Heart right ventricle (tissue), 16 donors: Measurements from ENCODE around the gene USP31. TPM values are rescaled to one million over a fixed set of nuclear protein-coding genes. Genes with fewer than 3 reads are reported as not detected.

Experiments
- ATAC-seq, 8 donors: fragments of 200-7000 bp; cut with Tn5 transposase; one replicate each; pipeline ENCODE4 v1.9.1; 2020; ENCODE audit warnings: mild to moderate bottlenecking in 8 of 8, moderate library complexity in 8 of 8, moderate number of reproducible peaks in 1 of 8
- DNase-seq, 2 donors: peaks; one replicate each; pipeline ENCODE4 v3.0.0-alpha.2; 2020
- H3K27ac ChIP-seq, 10 donors: fragments of 200-600 bp; sonication (generic) in 2 of 10; one replicate each; pipeline versions ENCODE4 v1.5.0 to v1.8.0; 2020 to 2022; ENCODE audit warnings: mild to moderate bottlenecking in 3 of 10
- H3K27me3 ChIP-seq, 7 donors: fragments of 200-600 bp; one replicate each; pipeline ENCODE4 v1.8.0; 2021 to 2022; ENCODE audit warnings: mild to moderate bottlenecking in 2 of 7
- H3K36me3 ChIP-seq, 9 donors: fragments of 200-600 bp; sonication (generic) in 1 of 9; one replicate each; pipeline versions ENCODE4 v1.5.0 to v1.8.0; 2020 to 2022; ENCODE audit warnings: mild to moderate bottlenecking in 2 of 9
- H3K4me1 ChIP-seq, 9 donors: fragments of 200-600 bp; sonication (generic) in 1 of 9; one replicate each; pipeline versions ENCODE4 v1.5.0 to v1.8.0; 2020 to 2022; ENCODE audit warnings: mild to moderate bottlenecking in 4 of 9
- H3K4me3 ChIP-seq, 10 donors: fragments of 200-600 bp; sonication (generic) in 2 of 10; one replicate each; pipeline versions ENCODE4 v1.5.0 to v1.8.0; 2020 to 2022; ENCODE audit warnings: mild to moderate bottlenecking in 7 of 10, moderate library complexity in 2 of 10
- H3K9me3 ChIP-seq, 11 donors: fragments of 200-600 bp in 10 of 11; sonication (generic) in 2 of 11; one replicate each; pipeline versions ENCODE4 v1.5.0 to v1.8.0; 2013 to 2022; ENCODE audit warnings: mild to moderate bottlenecking in 2 of 11, control low read depth in 1 of 11, moderate library complexity in 1 of 11
- WGBS, 2 donors: extraction: QIAGEN DNeasy Blood & Tissue Kit; methylation state at CpG; one replicate each; pipeline ENCODE4 v1.1.7; 2013; ENCODE audit warnings: inconsistent platforms in 1 of 2; 5-methylcytosine and 5-hydroxymethylcytosine counted together
- intact Hi-C, 10 donors: fragments of 100-400 bp; cut with DNase I; formaldehyde crosslinking; loops; one replicate each; pipeline versions ENCODE4 v1.11.1 to v1.14.2; 2022
- polyA plus RNA-seq, 2 donors: library from polyadenylated mRNA; stranded (reverse); fragments of 200-250 nt; gene quantifications; one replicate each; pipeline ENCODE4 v1.2.3, GENCODE V29; 2013
- total RNA-seq, 10 donors: library from RNA; stranded (reverse); fragmentation: NEBNext Ultra II Directional in 3 of 10; extraction: Animal tissue kit (Norgen Biotek cat#: 25700) in 3 of 10; gene quantifications; one replicate each; pipeline versions ENCODE4 v1.2.1 to v1.2.4, GENCODE V29; 2021 to 2023
- TF ChIP-seq, protein P1 (sequence below), 9 donors: fragments of 200-600 bp; sonication (generic) in 2 of 9; IDR thresholded peaks; one replicate each; pipeline versions ENCODE4 v1.5.0 to v1.8.0; 2021 to 2022; ENCODE audit warnings: antibody characterized with exemption in 9 of 9, mild to moderate bottlenecking in 5 of 9, moderate library complexity in 1 of 9
- donor health status: Arrhythmogenic right ventricular cardiomyopathy.
- donor health status: ischemic (EF 13 %, LVEDD 7.1; RV severe dilation, severe dysfunction).
- donor health status: healthy with polysubstance abuse.
- donor health status: DM: no; HTN: yes; CAD: no.
- donor health status: DM: no; HTN: no; CAD: no.
- donor health status: ischemic (EF 25% LVEDD 6.9; RV normal size, moderate dysfunction).
- donor health status: ischemic (EF 25% LVEDD 5.7; RV mildly dilated, moderate dysfunction).
- donor health status: healthy.
- donor health status: DM: yes; HTN: yes; CAD: no.
- donor health status: Ischemic cardiomyopathy.
- donor health status: ischemic (EF 35%, LVEDD 5.7; RV mildly dilated, moderate dysfunction).
- donor health status: nonischemic (EF 11% LVEDD 7.7; RV severe dilation, severe dysfunction).
- donor health status: DM: yes; HTN: yes; CAD: no.
- donor health status: PGD.
- donor health status: ischemic (EF 29% LVEDD 5.4; RV normal size, mild dysfunction).
- donor health status: nonischemic (EF 23%, LVEDD 6.1; RV moderate dilation, normal function).

The USP31 gene
- total and polyA plus RNA-seq, 12 donors: 8.9 to 32.1 (median 22.4) TPM

DNA sequence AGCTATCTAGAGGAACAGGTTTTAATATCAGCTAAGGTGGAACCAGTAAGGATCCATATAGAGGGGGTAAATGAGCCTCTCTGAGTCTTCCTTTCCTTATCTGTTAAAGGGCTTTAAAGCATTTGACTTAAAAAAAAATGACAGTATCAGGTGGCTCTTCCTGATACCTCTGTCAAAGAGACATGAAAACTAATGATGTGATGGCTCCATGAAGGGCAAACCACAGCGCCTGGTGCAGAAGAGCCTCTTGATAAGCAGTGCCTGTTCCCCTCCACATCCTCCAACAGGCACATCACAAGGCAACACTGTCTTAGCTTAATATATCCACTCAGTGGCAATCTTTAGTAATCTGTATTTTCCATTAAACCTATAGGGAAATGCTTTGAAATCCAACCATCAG is 68.9 kb downstream of the USP31 start:
- Histone ChIP-seq H3K9me3 (no peaks in the 10 kb centered on the region), H3K36me3 (peaks cover 0 to 93% (median 10%) of the 10 kb centered on the region in 9 donors), H3K4me1 (peaks cover 0 to 42% (median 8%) of the 10 kb centered on the region in 9 donors), H3K27ac (peak overlapping the region in 2 of 10 donors; percentile 35 to 53), H3K27me3 (no peaks in the 10 kb centered on the region), H3K4me3 (no peak overlapping the region)
- intact Hi-C loops: loop anchor here in 3 of 10 donors (5.0 to 10.0 kb wide), 3 partner anchors 52 to 354 kb away; partner anchors contain the start of gene USP31 (in 1 of the 3)
- 55 to 81% methylated on average over 1 of the region's 1 CpG for WGBS, 2 donors
- TF ChIP-seq, protein P1, sequence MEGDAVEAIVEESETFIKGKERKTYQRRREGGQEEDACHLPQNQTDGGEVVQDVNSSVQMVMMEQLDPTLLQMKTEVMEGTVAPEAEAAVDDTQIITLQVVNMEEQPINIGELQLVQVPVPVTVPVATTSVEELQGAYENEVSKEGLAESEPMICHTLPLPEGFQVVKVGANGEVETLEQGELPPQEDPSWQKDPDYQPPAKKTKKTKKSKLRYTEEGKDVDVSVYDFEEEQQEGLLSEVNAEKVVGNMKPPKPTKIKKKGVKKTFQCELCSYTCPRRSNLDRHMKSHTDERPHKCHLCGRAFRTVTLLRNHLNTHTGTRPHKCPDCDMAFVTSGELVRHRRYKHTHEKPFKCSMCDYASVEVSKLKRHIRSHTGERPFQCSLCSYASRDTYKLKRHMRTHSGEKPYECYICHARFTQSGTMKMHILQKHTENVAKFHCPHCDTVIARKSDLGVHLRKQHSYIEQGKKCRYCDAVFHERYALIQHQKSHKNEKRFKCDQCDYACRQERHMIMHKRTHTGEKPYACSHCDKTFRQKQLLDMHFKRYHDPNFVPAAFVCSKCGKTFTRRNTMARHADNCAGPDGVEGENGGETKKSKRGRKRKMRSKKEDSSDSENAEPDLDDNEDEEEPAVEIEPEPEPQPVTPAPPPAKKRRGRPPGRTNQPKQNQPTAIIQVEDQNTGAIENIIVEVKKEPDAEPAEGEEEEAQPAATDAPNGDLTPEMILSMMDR (IDR thresholded peaks at IDR 0.05): no peak
- DNase-seq (no peak), ATAC-seq (no peak)

DNA sequence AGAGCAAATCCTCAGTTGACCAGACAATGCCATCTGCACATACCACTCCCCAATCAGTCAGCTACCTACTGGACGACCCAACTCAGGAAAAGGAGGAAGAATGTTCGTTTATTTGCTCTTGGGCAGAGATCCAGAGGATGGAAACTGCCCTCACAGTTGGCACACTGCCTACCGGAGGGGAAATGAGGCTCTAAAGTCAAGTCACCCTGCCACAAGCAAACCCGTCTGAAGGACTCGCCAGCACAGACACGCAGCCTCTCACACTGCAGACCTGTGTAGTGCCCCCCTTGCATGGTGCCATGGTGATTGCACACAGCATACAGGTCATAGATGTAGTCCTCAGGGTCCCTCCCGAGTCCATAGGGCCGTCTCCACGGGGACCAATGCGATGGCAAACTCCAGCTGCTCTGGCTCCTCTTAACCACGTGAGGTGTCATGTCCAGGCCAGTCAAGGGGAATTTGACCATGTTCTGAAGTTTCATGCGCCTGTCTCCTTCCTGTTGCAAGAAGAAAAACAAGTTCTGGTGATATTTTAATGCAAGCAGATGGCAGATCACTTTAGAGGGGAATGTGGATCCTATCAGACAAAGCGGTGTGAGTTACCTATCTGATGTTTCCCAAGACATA is 69.5 kb downstream of the USP31 start:
- H3K4me1 ChIP-seq: peaks cover 0 to 48% (median 12%) of the 10 kb centered on the region in 9 donors
- intact Hi-C loops: loop anchor here in 3 of 10 donors (5.0 to 10.0 kb wide), 3 partner anchors 53 to 355 kb away; partner anchors contain the start of gene USP31 (in 1 of the 3)
- no peaks in the 10 kb centered on the region for H3K9me3 ChIP-seq
- TF ChIP-seq, protein P1 (IDR thresholded peaks at IDR 0.05): no peak
- WGBS, 2 donors: 58 to 73% methylated on average over 13 of the region's 13 CpGs
- no peak for ATAC-seq
- no peak overlapping the region for H3K4me3 ChIP-seq
- peak overlapping the region in 2 of 10 donors; percentile 35 to 53 for H3K27ac ChIP-seq
- peaks cover 0 to 88% (median 5%) of the 10 kb centered on the region in 9 donors for H3K36me3 ChIP-seq
- no peaks in the 10 kb centered on the region for H3K27me3 ChIP-seq
- no peak for DNase-seq

DNA sequence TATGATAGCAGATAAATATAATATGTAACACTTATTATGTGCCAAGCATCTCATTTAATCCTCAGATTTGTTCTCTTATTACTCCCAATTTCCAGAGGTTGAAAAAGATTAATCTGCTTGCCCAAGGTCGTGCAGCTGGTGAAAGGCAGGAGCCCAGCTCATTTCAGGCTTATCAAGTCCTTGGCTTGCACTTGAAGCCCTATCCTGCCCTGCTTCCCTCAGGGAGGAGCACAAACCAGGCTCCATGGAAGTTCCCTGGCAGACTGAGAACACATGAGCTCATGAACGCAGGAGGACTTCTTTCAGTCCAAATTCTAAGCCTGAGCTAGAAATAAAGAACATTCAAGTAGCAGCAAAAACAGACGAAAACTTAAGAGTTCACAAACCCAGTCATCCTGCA is 74.8 kb downstream of the USP31 start:
- H3K36me3 ChIP-seq: peaks cover 0 to 61% (median 5%) of the 10 kb centered on the region in 9 donors
- H3K4me3 ChIP-seq: no peak overlapping the region
- intact Hi-C loops: loop anchor here in 5 of 10 donors (2.0 to 5.0 kb wide), 3 partner anchors 58 to 74 kb away; partner anchors contain the start of gene USP31 (in 4 of the 5)
- 31 to 48% methylated on average over 3 of the region's 3 CpGs for WGBS, 2 donors
- DNase-seq (peak in 1 of 2 donors; percentile 59), ATAC-seq (peak in 7 of 8 donors; percentile 30 to 78 (median 61))
- TF ChIP-seq, protein P1 (IDR thresholded peaks at IDR 0.05): no peak
- H3K9me3 ChIP-seq: no peaks in the 10 kb centered on the region
- H3K27me3 ChIP-seq: no peaks in the 10 kb centered on the region
- H3K4me1 ChIP-seq: peaks cover 12 to 58% (median 46%) of the 10 kb centered on the region in 9 donors
- H3K27ac ChIP-seq: peak overlapping the region; percentile 31 to 95 (median 66)

GRCh38 chr16:23072769-23073549 is 76.3 kb downstream of the USP31 start:
- Histone ChIP-seq H3K36me3 (peaks cover 0 to 61% (median 17%) of the 10 kb centered on the region in 9 donors), H3K4me3 (no peak overlapping the region), H3K27ac (peak overlapping the region in 9 of 10 donors; percentile 9 to 95 (median 82)), H3K4me1 (peaks cover 12 to 58% (median 45%) of the 10 kb centered on the region in 9 donors), H3K27me3 (no peaks in the 10 kb centered on the region), H3K9me3 (no peaks in the 10 kb centered on the region)
- intact Hi-C loops: loop anchor here in 5 of 10 donors (2.0 to 5.0 kb wide), 3 partner anchors 59 to 76 kb away; partner anchors contain the start of gene USP31 (in 4 of the 5)
- WGBS, 2 donors: 88 to 90% methylated on average over 9 of the region's 9 CpGs
- ATAC-seq (no peak), DNase-seq (no peak)
- TF ChIP-seq, protein P1 (IDR thresholded peaks at IDR 0.05): no peak
